ENCODE measurements around the gene CPEB4.

The CPEB4 gene

DNA sequence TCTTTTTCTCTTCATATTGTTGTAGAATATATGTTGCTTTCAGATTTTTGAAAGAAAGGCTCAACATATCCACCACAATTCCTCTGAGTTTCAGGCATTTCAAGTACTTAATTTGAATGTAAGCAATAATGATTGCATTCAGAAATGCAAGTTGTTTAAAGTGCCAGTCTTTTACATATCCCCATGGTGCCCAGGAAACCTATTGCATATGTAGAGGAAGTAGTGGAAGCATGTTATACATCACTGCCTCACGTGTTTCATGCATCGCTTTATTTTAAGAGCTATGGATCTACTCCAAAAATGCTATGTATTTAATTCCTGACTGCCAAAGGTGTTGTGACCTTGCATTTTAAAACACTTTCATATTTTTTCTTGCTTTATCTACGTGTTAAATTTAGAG, 28.1 kb downstream of the CPEB4 start:
- DNase-seq: no peak

- DNase-seq: peak; percentile 49
These were observed 29.9 kb downstream of the CPEB4 start for GRCh38 chr5:173917788-173918786.

GRCh38 chr5:173919443-173919842, 31.3 kb downstream of the CPEB4 start:
- no peak for DNase-seq

GRCh38 chr5:173920024-173920753, 32.0 kb downstream of the CPEB4 start:
- no peak for DNase-seq

DNA sequence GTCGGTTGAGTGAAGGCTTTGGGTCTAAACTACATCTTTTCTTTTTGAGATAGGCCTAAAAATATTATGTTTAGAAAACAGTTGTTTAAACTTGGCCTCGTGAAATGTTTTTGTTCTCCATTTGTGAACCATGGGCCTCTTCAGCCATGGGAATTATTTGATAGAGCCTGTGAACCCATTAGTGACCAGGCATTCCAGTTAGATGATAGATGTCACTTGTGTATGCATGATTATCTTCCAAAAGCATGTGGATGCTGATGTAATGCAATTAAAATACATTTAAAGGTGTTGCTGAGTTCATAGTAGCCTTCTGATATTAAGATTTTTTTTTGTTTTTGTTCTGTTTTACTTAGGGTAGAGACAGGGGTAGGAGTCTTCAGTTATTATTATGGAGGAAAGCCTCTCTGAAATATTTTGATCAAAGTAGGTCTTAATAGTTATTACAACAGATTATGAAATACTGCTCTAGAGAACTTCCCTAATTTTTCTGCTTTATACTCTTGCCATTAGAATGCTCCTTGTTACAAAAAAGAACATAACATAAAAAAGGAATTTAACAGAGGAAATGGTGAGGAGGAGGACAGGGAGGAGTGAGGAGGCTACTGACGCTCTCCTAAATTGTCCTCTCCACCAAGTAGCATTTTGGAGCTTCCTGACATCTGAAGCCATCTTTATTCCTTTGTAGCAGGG, 32.9 kb downstream of the CPEB4 start:
- DNase-seq: no peak

DNA sequence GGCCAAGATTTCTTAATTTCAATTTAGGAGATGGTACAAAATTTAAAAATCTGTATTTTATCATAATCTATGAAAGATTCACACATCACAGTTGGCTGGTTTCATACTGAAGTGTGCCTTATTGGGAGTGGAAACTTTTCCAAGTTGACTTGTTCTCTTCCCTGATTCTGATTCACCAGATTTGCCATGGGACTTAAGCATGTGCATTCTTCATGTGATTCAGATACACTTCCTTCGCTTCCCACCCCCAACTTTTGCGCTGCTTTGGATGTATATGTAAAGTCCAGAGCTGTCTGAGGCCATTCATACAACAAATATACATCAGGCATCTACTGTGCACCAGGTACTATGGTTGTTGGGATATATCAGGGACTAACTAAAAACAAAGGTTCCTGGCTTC, 34.4 kb downstream of the CPEB4 start:
- no peak for DNase-seq

DNA sequence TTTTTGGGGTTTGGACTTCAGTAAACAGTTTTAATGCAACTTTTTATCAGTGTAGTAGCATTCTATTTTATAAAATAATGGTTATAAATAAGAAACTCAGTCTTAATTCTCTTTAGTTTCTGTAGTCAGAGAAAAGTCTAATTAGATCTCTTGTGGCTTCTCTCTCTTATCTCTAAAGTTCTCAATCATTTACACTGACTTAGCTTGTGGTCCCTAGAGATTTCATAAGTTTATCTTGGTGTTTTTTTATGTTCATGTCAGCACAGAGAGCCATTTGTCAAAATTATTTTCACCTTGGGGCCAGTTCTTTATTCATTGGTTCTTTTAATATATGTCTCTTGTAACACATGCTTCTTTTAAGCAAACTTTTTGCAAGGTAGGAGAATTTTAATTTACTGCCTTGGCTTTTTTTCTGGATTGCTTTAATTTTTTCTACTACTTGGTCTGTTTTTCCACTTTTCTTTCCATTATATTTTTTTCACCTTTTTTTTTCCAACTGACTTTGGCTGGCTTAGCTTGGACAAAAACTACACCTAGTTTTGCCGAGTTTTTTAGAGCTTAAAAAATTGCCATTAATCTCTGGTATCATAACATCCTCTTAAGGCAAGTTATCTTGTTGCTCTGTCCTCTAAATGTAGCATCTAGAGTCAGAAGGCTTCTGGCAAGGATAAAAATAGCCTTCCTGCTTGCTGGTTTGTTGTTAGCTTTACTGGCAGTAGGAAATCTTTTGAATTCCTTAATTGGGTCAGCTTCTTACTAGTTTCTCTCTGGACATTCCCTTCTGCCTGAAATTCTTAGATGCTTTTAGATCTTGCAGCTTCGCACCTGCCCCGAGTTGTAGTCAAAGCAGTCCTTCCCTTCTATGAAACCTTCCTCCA, 35.3 kb downstream of the CPEB4 start:
- DNase-seq: no peak

GRCh38 chr5:173924899-173925298, 36.8 kb downstream of the CPEB4 start:
- no peak for DNase-seq

DNA sequence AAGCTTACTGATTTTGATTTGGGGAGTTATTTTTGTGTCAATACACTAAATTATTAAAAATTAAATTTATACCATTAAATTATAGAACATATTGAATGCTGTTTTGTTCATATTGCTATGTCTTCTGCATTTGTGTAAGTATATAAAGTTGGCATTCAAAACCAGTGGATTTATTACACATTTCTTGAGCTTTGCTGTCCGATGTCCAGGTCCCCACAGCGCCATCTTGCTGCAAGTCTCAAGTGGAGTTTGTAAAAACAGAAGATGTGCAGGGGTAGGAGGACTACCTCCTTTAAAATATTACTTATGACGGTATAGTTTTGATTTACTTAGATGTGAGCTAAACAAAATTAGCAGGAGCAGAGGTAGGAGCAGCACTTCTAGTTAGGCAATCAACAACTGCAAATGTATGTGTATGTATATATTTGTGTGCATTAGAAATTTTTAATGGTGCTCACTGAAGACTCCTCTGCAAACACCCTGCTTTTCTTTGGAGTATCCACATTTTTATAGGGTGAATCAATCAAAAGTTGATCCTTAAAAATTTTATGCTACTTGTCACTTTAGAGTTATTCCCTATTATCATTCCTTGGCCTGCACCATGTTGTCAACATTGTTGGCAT, 37.4 kb downstream of the CPEB4 start:
- DNase-seq: peak; percentile 46

DNA sequence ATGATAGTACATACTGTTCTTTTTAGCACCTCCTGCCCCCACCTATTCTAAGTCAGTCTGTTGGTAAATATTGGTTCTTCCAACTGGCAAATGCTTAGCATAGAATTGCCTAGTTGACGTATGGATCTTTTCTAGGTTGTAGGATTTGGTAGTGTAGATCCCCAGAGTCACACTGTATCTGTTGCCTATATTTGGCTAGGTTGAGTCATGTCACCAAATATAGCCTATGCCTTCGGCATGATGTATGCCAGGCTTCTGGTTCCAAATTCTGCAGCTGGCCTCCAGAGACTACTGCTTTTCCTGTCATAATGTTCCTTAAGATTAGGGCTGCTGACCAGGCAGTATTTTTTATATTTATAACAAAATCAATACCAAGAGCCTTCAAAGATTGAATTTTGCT, 38.2 kb downstream of the CPEB4 start:
- no peak for DNase-seq

- no peak for DNase-seq
These were observed 40.9 kb downstream of the CPEB4 start for GRCh38 chr5:173928871-173929574.

DNA sequence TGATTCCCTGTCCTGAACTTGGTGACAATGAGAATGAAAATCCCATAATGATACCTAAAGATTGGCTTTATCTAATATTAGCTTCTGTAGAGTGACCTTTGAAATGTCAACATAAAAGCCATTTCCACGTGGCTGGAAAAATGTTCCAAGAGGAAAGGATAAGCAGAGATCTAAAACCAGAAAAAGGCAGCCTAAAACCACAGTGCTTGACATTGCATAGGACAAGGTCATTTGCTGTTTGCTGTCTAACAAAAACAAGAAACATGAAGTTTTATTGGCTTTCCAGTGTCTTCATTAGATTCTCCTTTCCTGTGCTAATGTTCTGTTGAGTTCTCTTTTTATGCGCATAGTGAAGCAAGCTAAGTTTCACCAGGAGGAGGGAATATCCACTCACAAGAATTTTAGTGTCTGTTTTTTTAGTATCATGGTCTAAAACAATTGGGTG, 44.6 kb downstream of the CPEB4 start:
- no peak for DNase-seq

DNA sequence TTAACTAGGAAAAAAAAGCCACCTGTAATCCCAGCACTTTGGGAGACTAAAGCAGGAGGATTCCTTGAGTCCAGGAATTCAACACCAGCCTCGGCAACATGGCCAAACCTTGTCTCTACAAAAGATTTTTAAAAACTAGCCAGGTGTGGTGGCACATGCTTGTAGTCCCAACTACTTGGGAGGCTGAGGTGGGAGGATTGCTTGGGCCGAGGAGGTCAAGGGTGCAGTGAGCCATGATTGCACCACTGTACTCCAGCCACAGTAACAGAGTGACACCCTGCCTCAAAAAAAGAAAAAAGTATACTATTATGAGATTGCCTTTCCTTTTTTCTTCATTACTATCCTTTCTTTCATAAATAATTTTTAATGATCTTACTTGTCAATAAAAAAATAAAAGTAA, 45.8 kb downstream of the CPEB4 start:
- DNase-seq: no peak

- no peak for DNase-seq
These were observed 47.2 kb downstream of the CPEB4 start for GRCh38 chr5:173935396-173935795.

DNA sequence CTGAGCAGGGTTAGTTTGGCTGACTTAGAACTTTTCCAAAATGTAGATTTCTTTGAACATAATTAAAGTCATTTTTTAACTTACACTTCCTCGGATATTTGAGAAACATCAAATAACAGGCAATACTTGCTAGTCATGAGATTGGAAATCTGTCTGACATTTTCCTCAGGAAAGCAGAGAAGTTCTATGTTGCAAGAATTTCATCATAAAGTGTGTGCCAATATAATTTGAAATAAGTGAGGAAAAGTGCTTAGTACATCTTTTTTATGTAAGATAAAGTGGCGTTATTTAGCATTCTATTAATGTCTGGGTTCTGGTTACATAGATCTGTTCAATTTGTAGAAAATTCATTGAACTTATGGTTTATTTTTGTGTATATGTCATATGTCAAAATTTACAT, 52.1 kb downstream of the CPEB4 start:
- DNase-seq: no peak

DNA sequence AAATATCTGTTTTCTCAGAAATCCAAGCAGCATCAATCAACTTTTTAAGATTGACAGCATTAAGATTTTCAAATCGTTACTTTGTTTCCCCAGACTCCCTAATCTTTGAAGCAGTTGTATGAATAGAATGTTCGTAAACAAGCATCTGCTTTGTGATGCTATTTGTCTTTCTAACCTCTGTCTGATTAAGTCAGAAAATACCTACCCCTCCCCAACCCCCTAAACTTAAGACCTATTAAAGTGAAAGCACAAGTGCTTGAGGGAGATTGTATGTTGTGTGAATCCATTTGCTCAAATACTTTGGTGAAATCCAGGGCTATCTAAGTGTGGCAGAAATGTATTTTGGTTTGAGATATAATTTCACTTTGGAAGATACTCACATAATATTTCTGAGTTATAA, 53.0 kb downstream of the CPEB4 start:
- no peak for DNase-seq

- DNase-seq: no peak
These were observed 53.7 kb downstream of the CPEB4 start for GRCh38 chr5:173941758-173942401.

GRCh38 chr5:173944511-173944910, 56.4 kb downstream of the CPEB4 start:
- no peak for DNase-seq

GRCh38 chr5:173945160-173945559, 57.0 kb downstream of the CPEB4 start:
- DNase-seq: no peak

DNA sequence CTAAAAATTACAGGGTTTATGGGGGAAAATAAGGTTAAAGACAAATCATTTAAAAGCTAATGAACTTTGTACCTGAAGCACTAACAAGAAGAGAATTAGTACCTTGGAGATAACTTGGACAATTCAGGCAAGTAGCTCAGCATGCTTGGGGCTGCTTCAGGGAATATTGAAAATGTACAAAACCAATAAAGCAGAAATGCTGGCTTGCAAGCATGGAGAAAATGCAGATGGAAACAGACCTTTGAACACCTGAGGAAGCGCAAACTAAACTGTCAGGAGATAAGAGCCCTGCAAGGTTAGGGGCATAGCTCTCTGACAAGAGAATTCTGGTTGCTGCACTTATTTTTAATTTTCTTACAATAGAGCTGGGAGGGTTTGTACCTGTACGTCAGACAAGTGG, 58.2 kb downstream of the CPEB4 start:
- no peak for DNase-seq

- DNase-seq: no peak
These were observed 62.7 kb downstream of the CPEB4 start for GRCh38 chr5:173950829-173951228.

All from stimulated activated CD4-positive, alpha-beta T cell treated with anti-CD3 and anti-CD28 coated beads, Interleukin-4, amount 100 ng/mL, for 1 hour (primary cell).